ENCODE data around the gene CELF1. TPM values are rescaled to one million over a fixed set of nuclear protein-coding genes. Genes with fewer than 3 reads are reported as not detected.

Gene CELF1
- total RNA-seq, 1 donor from 2014 or later, result 173 TPM

DNA sequence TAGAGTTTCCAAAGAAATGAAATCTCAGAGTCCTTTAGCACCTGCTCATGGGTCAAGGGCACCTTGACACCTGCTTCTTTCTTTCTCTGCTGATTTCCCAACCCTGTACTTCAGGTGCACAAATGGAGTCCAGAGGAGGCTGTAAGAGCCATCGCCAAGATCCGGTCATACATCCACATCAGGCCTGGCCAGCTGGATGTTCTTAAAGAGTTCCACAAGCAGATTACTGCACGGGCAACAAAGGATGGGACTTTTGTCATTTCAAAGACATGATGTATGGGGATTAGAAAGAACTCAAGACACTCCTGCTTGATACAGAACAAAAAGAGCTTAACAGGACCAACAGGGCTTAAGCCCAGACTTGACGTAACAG lies 18.4 kb upstream of the CELF1 start:
- Histone ChIP-seq H3K79me2 (ENCODE audit: low read depth) (peaks cover 30% of the 10 kb centered on the region), H4K20me1 (ENCODE audit: low read depth) (peaks cover 4% of the 10 kb centered on the region), H3K27me3 (no peaks in the 10 kb centered on the region), H2AFZ (replicated peaks) (no peak overlapping the region), H3K9me3 (ENCODE audit: low read depth) (no peaks in the 10 kb centered on the region), H3K36me3 (peaks cover 5% of the 10 kb centered on the region), H3F3A (ENCODE audit: low read depth) (peaks cover 6% of the 10 kb centered on the region), H3K4me3 (no peak overlapping the region), H3K4me2 (no peak overlapping the region), H3K27ac (no peak overlapping the region), H3K9ac (no peak overlapping the region), H3K4me1 (no peaks in the 10 kb centered on the region)
- peaks cover 11% of the 10 kb centered on the region for H3K4me1 Mint-ChIP-seq
- TF ChIP-seq EZH2 (IDR thresholded peaks at IDR 0.05), result no peak
- TF ChIP-seq, protein P1, sequence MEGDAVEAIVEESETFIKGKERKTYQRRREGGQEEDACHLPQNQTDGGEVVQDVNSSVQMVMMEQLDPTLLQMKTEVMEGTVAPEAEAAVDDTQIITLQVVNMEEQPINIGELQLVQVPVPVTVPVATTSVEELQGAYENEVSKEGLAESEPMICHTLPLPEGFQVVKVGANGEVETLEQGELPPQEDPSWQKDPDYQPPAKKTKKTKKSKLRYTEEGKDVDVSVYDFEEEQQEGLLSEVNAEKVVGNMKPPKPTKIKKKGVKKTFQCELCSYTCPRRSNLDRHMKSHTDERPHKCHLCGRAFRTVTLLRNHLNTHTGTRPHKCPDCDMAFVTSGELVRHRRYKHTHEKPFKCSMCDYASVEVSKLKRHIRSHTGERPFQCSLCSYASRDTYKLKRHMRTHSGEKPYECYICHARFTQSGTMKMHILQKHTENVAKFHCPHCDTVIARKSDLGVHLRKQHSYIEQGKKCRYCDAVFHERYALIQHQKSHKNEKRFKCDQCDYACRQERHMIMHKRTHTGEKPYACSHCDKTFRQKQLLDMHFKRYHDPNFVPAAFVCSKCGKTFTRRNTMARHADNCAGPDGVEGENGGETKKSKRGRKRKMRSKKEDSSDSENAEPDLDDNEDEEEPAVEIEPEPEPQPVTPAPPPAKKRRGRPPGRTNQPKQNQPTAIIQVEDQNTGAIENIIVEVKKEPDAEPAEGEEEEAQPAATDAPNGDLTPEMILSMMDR (IDR thresholded peaks at IDR 0.05), result no peak
- TF ChIP-seq EZH2phosphoT487 (IDR thresholded peaks at IDR 0.05), result no peak
- peak overlapping the region; percentile 34 for H3K27ac Mint-ChIP-seq
- H3K9me3 Mint-ChIP-seq, result no peaks in the 10 kb centered on the region
- DNase-seq (ENCODE audit: low spot score), result no peak
- H3K27me3 Mint-ChIP-seq (ENCODE audit: insufficient read depth, low read depth), result peaks cover 7% of the 10 kb centered on the region
- peaks cover 20% of the 10 kb centered on the region for H3K36me3 Mint-ChIP-seq
- H3K4me3 Mint-ChIP-seq, result no peak overlapping the region

DNA sequence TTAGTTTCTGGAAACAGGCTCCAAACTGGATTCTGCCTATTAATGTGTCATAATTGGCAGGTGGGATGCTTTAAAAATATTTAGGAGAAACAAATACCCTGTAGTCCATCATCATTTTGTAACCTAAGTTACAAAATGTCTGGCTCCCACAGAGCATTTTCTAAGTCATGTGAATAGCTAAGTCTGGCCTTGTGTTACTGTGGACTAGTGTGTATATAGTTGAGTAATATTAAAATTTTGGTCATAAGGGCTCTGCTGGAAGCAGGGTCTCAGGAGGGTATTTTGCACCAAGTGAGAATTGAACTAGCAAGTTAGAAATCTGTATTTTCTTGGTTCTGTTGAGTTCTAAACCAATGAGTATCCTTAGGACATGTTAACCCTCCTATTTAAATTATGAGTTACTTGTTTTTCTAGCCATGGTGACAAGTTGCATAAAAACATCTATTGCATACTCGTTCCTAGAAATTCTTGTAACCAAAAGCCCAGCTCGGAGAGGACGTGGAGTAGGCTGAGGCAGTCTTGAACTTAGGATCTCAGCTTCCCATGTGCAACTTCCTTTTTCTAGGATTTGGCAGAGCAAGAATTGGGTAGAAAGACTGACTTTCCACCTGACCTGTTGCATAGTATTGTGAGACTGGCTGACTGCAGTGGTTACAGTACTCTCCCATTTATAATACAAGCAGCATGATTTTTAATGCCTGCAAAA lies 17.9 kb upstream of the CELF1 start:
- Histone ChIP-seq H3K9ac (no peak overlapping the region), H3K4me3 (no peak overlapping the region), H3K36me3 (peaks cover 5% of the 10 kb centered on the region), H3K4me1 (no peaks in the 10 kb centered on the region), H3K9me3 (ENCODE audit: low read depth) (no peaks in the 10 kb centered on the region), H3K4me2 (no peak overlapping the region), H3K27me3 (no peaks in the 10 kb centered on the region), H3K27ac (no peak overlapping the region), H3F3A (ENCODE audit: low read depth) (peaks cover 6% of the 10 kb centered on the region), H4K20me1 (ENCODE audit: low read depth) (peaks cover 4% of the 10 kb centered on the region), H2AFZ (replicated peaks) (no peak overlapping the region), H3K79me2 (ENCODE audit: low read depth) (peaks cover 33% of the 10 kb centered on the region)
- Mint-ChIP-seq H3K36me3 (peaks cover 20% of the 10 kb centered on the region), H3K27me3 (ENCODE audit: insufficient read depth, low read depth) (peaks cover 9% of the 10 kb centered on the region), H3K27ac (no peak overlapping the region), H3K4me3 (no peak overlapping the region), H3K9me3 (no peaks in the 10 kb centered on the region), H3K4me1 (peaks cover 11% of the 10 kb centered on the region)
- no peak for DNase-seq (ENCODE audit: low spot score)
- TF ChIP-seq EZH2 (IDR thresholded peaks at IDR 0.05), result no peak
- TF ChIP-seq, protein P1 (IDR thresholded peaks at IDR 0.05), result no peak
- no peak for TF ChIP-seq EZH2phosphoT487 (IDR thresholded peaks at IDR 0.05)

DNA sequence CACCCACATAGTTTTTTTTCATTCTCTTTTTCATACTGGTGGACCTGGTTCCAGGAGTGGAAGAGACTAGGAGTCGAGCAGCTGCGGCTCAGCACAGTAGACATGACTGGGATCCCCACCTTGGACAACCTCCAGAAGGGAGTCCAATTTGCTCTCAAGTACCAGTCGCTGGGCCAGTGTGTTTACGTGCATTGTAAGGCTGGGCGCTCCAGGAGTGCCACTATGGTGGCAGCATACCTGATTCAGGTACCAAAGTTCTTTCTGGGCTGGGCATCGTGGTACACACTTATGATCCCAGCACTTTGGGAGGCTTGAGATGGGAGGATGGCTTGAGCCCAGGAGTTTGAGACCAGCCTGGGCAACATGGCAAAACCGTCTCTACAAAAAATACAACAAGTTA lies 16.7 kb upstream of the CELF1 start:
- TF ChIP-seq EZH2phosphoT487 (IDR thresholded peaks at IDR 0.05) (no peak), EZH2 (IDR thresholded peaks at IDR 0.05) (no peak)
- TF ChIP-seq, protein P1 (IDR thresholded peaks at IDR 0.05), result no peak
- Mint-ChIP-seq H3K4me1 (peaks cover 11% of the 10 kb centered on the region), H3K27me3 (ENCODE audit: insufficient read depth, low read depth) (peaks cover 9% of the 10 kb centered on the region), H3K9me3 (no peaks in the 10 kb centered on the region), H3K36me3 (peaks cover 15% of the 10 kb centered on the region), H3K27ac (no peak overlapping the region), H3K4me3 (no peak overlapping the region)
- H4K20me1 ChIP-seq (ENCODE audit: low read depth), result peaks cover 4% of the 10 kb centered on the region
- H3K4me2 ChIP-seq, result no peak overlapping the region
- no peaks in the 10 kb centered on the region for H3K9me3 ChIP-seq (ENCODE audit: low read depth)
- H3K4me1 ChIP-seq, result no peaks in the 10 kb centered on the region
- H3K27ac ChIP-seq, result no peak overlapping the region
- peaks cover 6% of the 10 kb centered on the region for H3F3A ChIP-seq (ENCODE audit: low read depth)
- H2AFZ ChIP-seq (replicated peaks), result no peak overlapping the region
- H3K79me2 ChIP-seq (ENCODE audit: low read depth), result peaks cover 35% of the 10 kb centered on the region
- no peak for DNase-seq (ENCODE audit: low spot score)
- H3K27me3 ChIP-seq, result no peaks in the 10 kb centered on the region
- no peak overlapping the region for H3K9ac ChIP-seq
- peaks cover 5% of the 10 kb centered on the region for H3K36me3 ChIP-seq
- H3K4me3 ChIP-seq, result no peak overlapping the region

All from neural progenitor cell (in vitro differentiated cells).